GM10266 (cell line): ENCODE data around the gene JAML.

Experiments
- DNase-seq: peaks from one replicate; pipeline ENCODE4 v3.0.0; 2012; ENCODE audit errors: extremely low spot score
- TF ChIP-seq, protein P1 (sequence below): IDR thresholded peaks from 2 replicates; pipeline ENCODE4 v1.5.1; 2012; ENCODE audit warnings: mild to moderate bottlenecking, low read depth; ENCODE audit not compliant: control insufficient read depth, insufficient read depth; ENCODE audit errors: missing control alignments

JAML gene, protein sequence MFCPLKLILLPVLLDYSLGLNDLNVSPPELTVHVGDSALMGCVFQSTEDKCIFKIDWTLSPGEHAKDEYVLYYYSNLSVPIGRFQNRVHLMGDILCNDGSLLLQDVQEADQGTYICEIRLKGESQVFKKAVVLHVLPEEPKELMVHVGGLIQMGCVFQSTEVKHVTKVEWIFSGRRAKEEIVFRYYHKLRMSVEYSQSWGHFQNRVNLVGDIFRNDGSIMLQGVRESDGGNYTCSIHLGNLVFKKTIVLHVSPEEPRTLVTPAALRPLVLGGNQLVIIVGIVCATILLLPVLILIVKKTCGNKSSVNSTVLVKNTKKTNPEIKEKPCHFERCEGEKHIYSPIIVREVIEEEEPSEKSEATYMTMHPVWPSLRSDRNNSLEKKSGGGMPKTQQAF

DNA sequence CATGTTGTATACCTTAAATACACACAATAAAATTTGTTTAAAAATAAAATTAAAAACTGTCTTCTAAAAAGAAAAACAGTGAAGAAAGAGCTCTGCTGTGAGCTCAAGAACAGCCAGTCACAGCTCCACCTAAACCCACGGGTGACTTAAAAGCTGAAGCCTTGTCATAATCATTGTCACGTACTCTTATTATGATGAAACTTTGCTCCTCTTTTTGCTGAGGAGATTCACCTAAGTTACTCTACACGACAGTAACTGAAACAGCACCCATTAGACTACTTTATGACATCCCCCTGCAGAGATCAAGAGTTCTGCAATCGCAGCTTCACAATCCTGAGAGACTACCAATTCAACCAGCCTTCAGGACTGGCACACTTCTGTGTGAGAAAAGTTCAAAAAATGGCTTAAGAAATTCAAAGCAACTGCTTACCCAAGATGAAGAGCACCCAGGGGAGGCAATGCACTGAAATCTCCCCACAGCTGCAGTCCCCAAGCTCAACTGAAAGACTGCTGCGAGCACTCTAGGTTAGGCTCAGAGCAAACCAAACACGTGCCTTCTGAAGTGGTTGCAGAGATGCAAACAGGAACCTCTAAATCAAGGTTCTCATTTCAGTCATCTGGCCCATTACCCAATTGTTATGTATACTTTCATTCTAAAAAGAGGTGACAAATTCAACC lies at the start of gene JAML:
JAML (minus strand) TSS at position 501 of the 678 bp plus-strand sequence. CDS start 10,145 bp downstream, outside the sequence.
- no peak for DNase-seq
- TF ChIP-seq, protein P1, sequence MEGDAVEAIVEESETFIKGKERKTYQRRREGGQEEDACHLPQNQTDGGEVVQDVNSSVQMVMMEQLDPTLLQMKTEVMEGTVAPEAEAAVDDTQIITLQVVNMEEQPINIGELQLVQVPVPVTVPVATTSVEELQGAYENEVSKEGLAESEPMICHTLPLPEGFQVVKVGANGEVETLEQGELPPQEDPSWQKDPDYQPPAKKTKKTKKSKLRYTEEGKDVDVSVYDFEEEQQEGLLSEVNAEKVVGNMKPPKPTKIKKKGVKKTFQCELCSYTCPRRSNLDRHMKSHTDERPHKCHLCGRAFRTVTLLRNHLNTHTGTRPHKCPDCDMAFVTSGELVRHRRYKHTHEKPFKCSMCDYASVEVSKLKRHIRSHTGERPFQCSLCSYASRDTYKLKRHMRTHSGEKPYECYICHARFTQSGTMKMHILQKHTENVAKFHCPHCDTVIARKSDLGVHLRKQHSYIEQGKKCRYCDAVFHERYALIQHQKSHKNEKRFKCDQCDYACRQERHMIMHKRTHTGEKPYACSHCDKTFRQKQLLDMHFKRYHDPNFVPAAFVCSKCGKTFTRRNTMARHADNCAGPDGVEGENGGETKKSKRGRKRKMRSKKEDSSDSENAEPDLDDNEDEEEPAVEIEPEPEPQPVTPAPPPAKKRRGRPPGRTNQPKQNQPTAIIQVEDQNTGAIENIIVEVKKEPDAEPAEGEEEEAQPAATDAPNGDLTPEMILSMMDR = no peak

DNA sequence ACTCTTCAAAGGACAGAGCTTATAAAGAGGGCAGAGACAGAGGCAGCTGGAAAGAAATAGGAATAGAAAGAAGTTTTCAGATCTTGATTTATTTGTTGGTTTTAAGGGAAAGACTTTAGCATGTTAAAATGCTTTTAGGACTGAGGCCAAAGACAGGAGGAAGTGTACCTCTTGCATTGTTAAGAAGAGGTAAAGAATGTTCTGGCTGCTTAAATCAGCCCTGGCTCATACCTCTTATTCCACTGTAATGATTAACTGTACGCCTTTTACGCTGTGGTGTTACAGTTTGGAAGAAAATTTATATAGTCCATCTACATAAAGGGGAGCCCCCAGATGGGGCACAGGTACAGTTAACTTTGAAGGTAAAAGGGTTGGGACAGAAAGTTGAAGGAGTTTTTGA lies 49.4 kb upstream of the JAML start:
- TF ChIP-seq, protein P1 = no peak

DNA sequence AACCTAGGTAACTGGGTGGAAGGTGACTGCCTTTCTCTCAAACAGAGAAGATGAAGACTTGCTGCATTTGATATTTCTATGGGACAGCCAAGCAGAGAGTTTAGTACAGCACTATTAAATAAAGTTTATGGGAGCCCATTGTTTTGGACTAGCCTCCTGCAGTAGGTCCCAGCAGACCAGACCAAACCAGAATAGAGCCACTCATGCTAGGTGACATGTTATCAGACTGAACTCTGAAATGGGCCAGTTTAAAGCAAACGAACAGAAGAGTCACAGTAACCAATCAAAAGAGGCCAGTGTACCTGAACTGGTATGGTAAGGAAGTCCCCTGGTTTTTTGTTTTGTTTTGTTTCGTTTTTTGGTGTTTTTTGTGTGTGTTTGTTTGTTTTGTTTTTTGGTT lies 47.2 kb upstream of the JAML start:
- TF ChIP-seq, protein P1 = no peak
- DNase-seq = no peak

More for the DNA sequence above, 49.4 kb upstream of the JAML start:
- DNase-seq = no peak

DNA sequence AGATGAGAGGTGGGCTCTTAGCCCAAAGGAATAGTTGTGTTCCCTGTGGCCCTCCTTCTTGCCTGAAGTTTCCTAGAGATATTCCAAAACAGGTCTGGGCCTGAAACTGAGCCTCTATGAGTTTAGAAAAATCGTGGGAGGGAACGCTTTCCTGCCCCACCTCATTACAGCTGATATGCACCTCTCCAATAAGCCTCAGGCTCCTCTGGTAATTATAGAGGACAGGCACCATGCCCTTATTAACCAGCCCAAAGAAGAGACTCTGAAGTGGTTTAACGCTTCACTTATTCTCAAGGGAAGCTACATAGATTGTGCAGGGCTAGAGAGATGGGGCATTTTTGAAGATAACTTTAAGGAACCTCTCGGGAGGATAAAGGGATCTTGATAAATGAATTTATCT lies 42.7 kb upstream of the JAML start:
- TF ChIP-seq, protein P1 = no peak
- no peak for DNase-seq

DNA sequence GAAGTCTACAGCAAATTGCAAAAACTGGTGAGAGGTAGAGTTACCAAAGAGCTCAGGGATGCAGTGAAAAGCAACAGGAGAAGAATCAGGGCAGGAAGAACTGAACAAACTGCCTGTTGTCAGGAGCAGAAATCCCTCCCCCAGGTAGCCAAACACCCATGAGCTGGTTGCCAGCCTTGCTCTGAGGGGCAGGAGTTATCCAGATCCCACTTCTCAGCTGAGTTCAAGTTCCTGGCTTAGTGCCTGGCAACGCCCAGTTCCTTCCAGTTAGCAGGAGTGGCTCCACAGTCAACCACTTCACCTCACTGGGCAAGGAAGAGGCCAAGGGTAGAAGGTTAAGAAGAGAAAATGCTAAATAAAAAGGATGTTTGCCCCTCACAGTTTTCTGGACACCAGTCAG lies 41.1 kb upstream of the JAML start:
- DNase-seq = no peak
- TF ChIP-seq, protein P1 = no peak

DNA sequence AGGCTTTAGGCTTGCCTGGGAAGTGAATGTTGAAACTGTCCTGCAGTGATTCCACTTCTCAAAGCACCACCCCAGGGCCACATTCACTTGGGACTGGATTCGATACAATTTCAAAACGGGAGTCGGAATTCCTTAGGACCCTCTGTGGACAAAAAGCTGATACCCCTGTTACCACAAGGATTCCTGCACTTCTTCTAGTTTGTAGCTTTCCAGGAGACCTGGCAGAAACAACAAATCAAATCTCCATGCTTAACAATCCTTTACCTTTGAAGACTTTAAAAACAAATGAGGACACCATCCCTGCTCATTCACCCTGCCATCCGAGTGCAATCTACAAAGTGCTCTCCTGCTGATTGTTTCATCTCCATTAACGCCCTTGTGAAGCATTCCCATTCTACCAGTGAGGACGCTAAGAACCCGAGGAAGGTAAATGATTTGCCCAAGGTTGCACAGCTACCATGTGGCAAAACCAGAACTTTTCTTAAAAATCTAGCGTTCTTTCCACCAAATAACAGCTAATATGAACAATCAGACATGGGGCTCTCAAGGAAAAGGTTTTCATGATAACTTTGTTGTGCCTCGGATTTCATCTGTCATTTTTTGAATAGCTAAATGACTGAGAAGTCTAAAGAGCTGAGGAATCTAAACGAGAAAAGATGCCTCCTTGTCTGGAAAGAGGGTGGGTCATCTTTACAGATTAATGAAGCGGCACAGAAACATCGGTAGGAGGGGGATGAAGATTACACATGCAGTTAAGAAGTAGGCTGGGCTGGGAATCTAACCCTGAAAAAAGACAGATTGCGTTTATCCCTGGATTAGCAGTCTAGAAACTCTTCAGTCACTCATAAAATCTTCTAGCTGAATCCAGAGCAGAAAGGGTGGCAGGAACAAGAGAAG lies 40.0 kb upstream of the JAML start:
- no peak for DNase-seq
- TF ChIP-seq, protein P1 = no peak
